GM18505 (cell line): ENCODE data around the gene CNTNAP2.

Source experiments
- ATAC-seq: cut with Tn5 transposase; IDR thresholded peaks from one replicate; pipeline ENCODE4 v1.9.1; 2021; ENCODE audit not compliant: unreplicated experiment
- POLR2A ChIP-seq: IDR thresholded peaks from 4 replicates; pipeline ENCODE4 v1.6.1; 2011; ENCODE audit warnings: borderline replicate concordance; ENCODE audit not compliant: insufficient read depth, insufficient read length; ENCODE audit errors: extremely low read depth

CNTNAP2 gene

GRCh38 chr7:146701166-146701565 is 584.6 kb downstream of the CNTNAP2 start:
- no peak for TF ChIP-seq POLR2A
- no peak for ATAC-seq

GRCh38 chr7:146702898-146703297 is 586.3 kb downstream of the CNTNAP2 start:
- ATAC-seq, result no peak
- no peak for TF ChIP-seq POLR2A

DNA sequence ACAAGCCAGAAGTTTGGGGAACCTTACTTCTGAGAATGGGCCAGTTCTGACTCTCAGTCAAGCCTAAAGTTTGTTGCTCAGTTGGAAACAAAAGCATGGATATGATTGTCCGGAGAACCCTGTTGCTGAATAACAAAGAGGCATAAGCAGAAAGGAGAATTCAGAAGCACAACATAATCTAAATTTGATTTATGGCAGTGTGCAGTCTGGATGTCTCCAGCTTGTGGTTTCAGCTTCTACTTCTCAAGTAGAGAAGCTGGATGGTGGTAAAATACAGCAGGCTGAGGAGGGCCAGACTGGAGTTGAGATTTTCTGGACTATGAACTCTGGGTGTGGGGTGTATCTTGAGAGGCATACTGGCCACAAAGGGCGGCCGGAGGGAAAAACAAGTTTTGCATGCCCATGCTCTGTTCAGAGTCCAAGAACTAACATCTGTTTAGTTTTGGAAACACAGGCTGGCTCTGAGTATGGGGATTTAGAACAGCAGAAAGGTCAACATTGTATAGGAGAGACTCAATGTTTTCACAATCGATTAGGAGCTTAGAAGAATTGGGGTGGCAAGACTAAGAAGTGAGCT is 592.9 kb downstream of the CNTNAP2 start:
- no peak for TF ChIP-seq POLR2A
- ATAC-seq, result no peak

DNA sequence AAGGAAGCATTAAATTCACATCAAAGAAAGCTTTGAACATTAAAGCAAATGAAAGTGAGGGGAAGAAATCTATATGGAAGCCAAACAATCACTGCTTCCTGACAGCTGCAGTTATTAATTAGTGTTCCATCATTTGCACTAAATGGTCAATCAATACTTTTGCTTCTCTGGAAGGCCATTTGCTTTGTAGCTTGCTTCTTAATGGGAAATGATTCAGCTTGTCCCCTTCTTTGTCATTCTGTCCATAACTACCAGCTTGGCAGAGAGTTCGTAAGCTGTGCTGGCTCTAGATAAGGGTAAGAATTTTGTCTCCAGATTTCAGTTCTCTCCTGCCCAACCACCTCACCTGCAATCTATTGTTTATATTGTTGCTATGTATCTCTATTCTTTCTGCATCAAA is 596.6 kb downstream of the CNTNAP2 start:
- no peak for TF ChIP-seq POLR2A
- ATAC-seq, result no peak

- ATAC-seq, result no peak
- TF ChIP-seq POLR2A, result no peak
Measured at GRCh38 chr7:146713934-146714333, 597.3 kb downstream of the CNTNAP2 start.

- no peak for TF ChIP-seq POLR2A
- ATAC-seq, result no peak
Measured at GRCh38 chr7:146720195-146720594, 603.6 kb downstream of the CNTNAP2 start.

GRCh38 chr7:146722986-146723385 is 606.4 kb downstream of the CNTNAP2 start:
- no peak for ATAC-seq
- TF ChIP-seq POLR2A, result no peak

DNA sequence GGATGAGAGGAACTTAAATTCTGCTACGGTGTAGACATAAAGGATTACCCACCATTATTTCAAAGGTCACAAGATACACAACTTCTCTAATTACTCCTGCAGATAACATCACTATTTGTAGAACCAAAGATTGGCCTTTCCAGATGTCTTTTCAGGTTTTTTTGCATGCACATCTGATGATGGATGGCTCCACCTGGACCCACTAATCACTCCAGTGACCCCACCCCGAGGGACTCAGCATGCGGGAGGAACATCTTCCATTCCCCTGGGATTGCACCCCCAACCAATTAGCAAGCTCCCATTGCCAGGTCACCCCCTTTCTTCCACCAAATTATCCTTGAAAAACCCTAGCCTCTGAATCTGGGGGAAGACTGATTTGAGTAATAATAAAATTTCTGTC is 608.9 kb downstream of the CNTNAP2 start:
- ATAC-seq, result no peak
- no peak for TF ChIP-seq POLR2A

- no peak for TF ChIP-seq POLR2A
- ATAC-seq, result no peak
Measured at GRCh38 chr7:146728141-146728540, 611.5 kb downstream of the CNTNAP2 start.

DNA sequence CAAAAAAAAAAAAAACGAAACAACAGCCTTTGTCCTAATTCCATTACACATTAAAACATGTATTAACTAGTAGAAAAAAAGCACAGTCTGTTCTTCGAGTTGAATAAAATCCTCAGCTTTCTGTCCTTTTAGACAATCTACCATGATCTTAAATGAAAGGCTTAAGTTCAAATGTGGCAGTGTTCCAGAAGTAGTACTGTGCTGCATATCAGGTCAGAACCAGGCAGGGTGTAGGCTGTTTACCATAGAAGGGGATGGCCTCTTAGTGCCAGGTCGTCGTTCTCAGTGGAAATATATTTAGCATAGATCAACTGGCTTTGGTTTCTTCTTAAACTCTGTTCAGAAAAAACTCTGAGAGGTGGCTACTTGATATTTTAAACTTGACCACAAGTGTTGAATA is 612.0 kb downstream of the CNTNAP2 start:
- ATAC-seq, result no peak
- TF ChIP-seq POLR2A, result no peak

- no peak for TF ChIP-seq POLR2A
Measured at GRCh38 chr7:146731185-146731584, 614.6 kb downstream of the CNTNAP2 start.

DNA sequence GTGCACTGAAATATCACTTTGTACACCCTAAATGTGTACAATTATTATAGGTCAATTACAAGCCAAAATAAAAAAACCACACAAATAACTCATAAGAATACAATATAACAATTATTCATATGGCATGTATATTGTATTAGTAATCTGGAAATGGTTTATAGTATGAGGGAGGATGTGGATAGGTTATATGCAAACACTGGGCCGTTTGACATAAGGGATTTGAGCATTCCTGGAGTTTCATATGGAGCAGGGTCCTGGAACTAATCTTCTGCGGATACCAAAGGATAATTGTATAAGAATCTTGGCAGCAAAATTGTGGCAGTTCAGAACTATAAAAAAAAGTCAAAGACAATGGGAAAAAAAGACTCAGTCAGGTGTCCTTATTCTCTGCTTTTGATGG is 619.4 kb downstream of the CNTNAP2 start:
- TF ChIP-seq POLR2A, result no peak
- ATAC-seq, result no peak

More at GRCh38 chr7:146731185-146731584, 614.6 kb downstream of the CNTNAP2 start:
- no peak for ATAC-seq

DNA sequence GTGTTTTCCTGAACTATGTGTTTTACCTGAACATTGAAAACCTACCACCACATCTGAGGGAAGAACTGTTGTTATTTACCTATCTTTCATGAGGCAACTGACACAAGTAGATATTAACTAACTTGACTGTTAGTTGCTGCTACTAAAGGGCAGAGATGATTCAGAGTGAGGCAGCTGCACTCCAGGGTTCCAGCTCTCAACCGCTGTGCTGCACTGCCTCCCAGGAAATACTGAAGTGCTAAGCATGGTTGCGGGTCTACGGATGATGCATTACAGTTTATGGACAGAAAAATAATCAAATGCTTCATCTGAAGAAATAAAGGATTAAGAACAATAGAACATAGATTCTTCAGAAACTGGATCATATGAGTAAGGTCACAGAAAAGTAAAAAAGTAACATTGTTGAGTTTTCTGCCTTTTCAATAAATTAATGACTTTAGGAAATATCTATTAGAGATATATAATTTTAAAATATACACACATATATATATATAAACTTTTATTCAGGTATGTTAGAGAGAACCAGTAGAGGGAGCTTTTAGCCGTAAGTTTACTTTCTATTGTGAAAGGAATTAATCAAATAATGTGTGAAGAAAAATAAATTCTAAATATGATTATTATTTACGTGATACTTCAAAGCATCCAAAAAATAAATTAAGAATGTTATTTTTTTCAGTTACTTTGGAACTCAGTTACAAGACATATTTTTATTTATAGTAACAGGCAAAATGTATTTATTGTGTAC is 620.0 kb downstream of the CNTNAP2 start:
- TF ChIP-seq POLR2A, result no peak

DNA sequence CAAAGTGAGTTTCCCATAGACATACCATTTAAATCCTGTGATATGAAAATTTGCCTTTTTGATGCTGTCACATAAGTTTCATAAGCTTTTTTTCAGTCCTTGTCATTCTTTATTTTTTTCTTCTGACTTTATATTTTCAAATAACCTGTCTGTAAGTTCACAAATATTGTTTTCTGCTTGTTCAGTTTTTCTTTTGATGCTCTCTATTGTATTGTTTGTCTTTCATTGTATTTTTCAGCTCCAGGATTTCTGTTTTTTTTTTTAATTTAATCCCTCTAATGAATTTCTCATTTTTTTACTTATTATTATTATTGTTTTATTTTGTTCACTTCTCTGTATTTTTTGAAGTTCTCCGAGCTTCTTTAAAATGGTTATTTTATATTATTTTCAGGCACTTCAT is 623.4 kb downstream of the CNTNAP2 start:
- ATAC-seq, result no peak

More for the DNA sequence above, 620.0 kb downstream of the CNTNAP2 start:
- ATAC-seq, result no peak

DNA sequence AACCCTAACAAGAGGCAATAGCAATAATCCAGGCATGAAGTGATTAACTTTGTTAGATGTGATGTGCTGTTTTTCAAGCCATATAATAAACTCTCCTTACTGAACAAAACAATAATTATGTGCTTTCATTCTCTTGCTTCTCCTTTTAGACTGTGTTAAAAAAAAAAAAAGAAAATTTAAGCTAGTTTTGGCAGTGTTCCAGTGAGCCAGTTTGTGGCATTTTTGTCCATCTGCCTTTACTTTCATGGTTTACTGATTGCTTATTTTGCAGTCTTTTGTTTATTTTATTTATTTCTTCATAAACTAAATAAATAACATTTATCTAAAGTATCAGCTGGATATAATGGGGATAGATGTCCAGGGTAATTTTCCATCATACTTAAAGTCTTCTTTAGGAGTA is 625.3 kb downstream of the CNTNAP2 start:
- TF ChIP-seq POLR2A, result no peak
- no peak for ATAC-seq

More for the DNA sequence above, 623.4 kb downstream of the CNTNAP2 start:
- no peak for TF ChIP-seq POLR2A

- no peak for ATAC-seq
- TF ChIP-seq POLR2A, result no peak
Measured at GRCh38 chr7:146754385-146754784, 637.8 kb downstream of the CNTNAP2 start.
